ENCODE data around the gene CREBBP. TPM values are rescaled to one million over a fixed set of nuclear protein-coding genes. Genes with fewer than 3 reads are reported as not detected.

CREBBP gene
- total RNA-seq, 1 donor from 2014 or later: 109 TPM

DNA sequence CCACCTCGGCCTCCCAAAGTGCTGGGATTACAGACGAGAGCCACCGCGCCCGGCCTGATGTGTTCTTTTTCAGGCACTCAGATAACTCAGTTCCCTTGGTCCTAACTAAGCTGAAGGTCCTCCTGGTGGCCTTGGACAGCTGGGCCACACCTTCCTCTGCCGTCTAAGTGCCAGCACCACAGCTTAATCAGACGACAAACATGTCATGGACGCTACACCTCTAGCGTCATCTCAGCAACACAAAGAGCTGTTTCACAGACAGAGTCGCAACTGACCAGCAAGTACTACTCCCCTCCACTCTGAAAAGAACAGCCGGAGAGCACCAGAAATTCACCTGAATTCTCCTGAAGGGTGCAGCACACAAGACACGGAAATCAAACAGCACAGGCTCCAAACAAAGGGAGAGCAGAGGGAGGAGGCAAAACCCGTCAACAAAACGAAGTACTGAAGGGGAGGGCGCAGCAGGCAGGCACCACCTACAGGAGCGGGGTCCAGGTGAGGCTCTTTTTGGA, 167.6 kb downstream of the CREBBP start:
- no peaks in the 10 kb centered on the region for H3K9me3 Mint-ChIP-seq (ENCODE audit: unreplicated experiment)
- H3K27me3 Mint-ChIP-seq (ENCODE audit: unreplicated experiment): no peaks in the 10 kb centered on the region
- TF ChIP-seq, protein P1, sequence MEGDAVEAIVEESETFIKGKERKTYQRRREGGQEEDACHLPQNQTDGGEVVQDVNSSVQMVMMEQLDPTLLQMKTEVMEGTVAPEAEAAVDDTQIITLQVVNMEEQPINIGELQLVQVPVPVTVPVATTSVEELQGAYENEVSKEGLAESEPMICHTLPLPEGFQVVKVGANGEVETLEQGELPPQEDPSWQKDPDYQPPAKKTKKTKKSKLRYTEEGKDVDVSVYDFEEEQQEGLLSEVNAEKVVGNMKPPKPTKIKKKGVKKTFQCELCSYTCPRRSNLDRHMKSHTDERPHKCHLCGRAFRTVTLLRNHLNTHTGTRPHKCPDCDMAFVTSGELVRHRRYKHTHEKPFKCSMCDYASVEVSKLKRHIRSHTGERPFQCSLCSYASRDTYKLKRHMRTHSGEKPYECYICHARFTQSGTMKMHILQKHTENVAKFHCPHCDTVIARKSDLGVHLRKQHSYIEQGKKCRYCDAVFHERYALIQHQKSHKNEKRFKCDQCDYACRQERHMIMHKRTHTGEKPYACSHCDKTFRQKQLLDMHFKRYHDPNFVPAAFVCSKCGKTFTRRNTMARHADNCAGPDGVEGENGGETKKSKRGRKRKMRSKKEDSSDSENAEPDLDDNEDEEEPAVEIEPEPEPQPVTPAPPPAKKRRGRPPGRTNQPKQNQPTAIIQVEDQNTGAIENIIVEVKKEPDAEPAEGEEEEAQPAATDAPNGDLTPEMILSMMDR (IDR thresholded peaks at IDR 0.05): no peak
- peaks cover 14% of the 10 kb centered on the region for H3K4me1 Mint-ChIP-seq (ENCODE audit: unreplicated experiment)
- no peak overlapping the region for H3K4me3 Mint-ChIP-seq (ENCODE audit: unreplicated experiment)
- H3K27ac Mint-ChIP-seq (ENCODE audit: unreplicated experiment): no peak overlapping the region
- peaks cover 10% of the 10 kb centered on the region for H3K36me3 Mint-ChIP-seq (ENCODE audit: unreplicated experiment)
- no peak for DNase-seq (ENCODE audit: extremely low spot score, unreplicated experiment)

DNA sequence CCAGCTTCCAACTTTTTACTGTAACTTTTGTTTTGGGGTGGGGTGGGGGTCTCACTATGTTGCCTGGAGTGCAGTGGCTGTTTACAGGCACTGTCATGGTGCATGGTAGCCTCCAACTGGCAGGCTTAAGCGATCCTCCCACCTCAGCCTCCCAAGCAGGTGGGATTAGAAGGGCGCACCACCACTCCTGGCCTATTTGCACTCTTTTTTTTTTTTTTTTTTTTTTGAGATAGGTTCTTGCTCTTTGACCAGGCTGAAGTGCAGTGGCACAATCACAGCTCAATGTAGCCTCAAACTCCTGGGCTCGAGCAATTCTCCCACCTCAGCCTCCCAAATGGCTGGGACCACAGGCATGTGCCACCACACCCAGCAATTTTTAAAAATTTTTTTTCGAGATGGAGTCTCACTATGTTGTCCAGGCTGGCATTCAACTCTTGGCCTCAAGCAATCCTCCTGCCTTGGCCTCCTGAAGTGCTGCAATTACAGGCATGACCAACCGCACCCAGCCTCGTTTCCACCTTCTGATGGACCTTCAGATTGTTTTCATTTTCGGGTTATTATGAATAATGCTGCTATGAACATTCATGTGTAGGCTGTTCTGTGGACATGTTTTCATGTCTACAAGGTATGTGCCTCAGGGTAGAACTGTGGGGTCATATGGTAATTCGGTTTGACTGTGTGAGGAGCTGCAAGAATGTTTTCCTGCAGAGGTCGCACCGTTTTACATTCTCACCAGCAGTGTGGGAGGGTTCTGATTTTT, 174.1 kb downstream of the CREBBP start:
- H3K36me3 Mint-ChIP-seq (ENCODE audit: unreplicated experiment): peaks cover 2% of the 10 kb centered on the region
- TF ChIP-seq, protein P1 (IDR thresholded peaks at IDR 0.05): no peak
- H3K27me3 Mint-ChIP-seq (ENCODE audit: unreplicated experiment): no peaks in the 10 kb centered on the region
- no peak overlapping the region for H3K27ac Mint-ChIP-seq (ENCODE audit: unreplicated experiment)
- no peaks in the 10 kb centered on the region for H3K9me3 Mint-ChIP-seq (ENCODE audit: unreplicated experiment)
- no peak for DNase-seq (ENCODE audit: extremely low spot score, unreplicated experiment)
- H3K4me1 Mint-ChIP-seq (ENCODE audit: unreplicated experiment): peaks cover 2% of the 10 kb centered on the region
- H3K4me3 Mint-ChIP-seq (ENCODE audit: unreplicated experiment): no peak overlapping the region

DNA sequence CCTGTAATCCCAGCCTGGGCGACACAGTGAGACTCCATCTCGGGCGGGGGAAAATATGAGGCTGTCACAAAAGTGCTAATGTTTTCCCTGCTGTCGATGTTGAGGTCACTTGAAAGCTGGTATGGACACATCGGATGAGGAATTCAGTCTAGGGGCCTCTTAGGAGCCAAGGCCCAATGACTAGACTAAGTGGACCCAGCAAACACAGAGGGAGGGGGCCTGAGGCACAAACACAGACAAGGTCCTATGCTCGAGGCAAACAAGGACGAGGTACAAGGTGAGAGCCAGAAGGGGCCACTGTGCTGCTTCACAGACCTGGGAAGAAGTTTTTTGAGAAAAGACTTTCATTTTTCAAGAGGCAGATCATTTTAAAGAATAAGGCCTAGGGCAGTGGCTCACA, 178.4 kb downstream of the CREBBP start:
- no peak overlapping the region for H3K4me3 Mint-ChIP-seq (ENCODE audit: unreplicated experiment)

DNA sequence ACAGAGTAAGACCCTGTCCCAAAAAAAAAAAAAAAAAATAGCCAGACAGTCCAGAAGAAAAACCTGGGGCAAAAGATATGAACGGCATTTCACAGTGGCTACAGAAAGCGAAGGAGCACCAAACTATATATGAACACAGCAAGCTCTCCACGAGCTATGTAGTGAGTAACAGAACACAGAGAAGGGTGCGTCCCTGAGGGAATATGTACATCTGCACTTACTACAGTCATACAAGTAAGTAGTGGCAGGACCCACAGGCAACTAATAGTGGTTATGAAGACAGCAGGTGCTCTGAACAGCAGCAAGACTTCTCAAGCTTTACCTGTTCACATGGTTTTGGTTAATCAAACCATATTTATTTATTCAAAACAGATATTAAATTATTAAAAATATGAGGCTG, 179.0 kb downstream of the CREBBP start:
- peaks cover 3% of the 10 kb centered on the region for H3K4me1 Mint-ChIP-seq (ENCODE audit: unreplicated experiment)
- no peak overlapping the region for H3K4me3 Mint-ChIP-seq (ENCODE audit: unreplicated experiment)
- no peaks in the 10 kb centered on the region for H3K36me3 Mint-ChIP-seq (ENCODE audit: unreplicated experiment)
- no peak for DNase-seq (ENCODE audit: extremely low spot score, unreplicated experiment)
- no peaks in the 10 kb centered on the region for H3K27me3 Mint-ChIP-seq (ENCODE audit: unreplicated experiment)
- no peak overlapping the region for H3K27ac Mint-ChIP-seq (ENCODE audit: unreplicated experiment)
- H3K9me3 Mint-ChIP-seq (ENCODE audit: unreplicated experiment): no peaks in the 10 kb centered on the region
- TF ChIP-seq, protein P1 (IDR thresholded peaks at IDR 0.05): no peak

More for the DNA sequence above, 178.4 kb downstream of the CREBBP start:
- TF ChIP-seq, protein P1 (IDR thresholded peaks at IDR 0.05): no peak
- DNase-seq (ENCODE audit: extremely low spot score, unreplicated experiment): no peak
- H3K27me3 Mint-ChIP-seq (ENCODE audit: unreplicated experiment): no peaks in the 10 kb centered on the region
- no peaks in the 10 kb centered on the region for H3K36me3 Mint-ChIP-seq (ENCODE audit: unreplicated experiment)
- no peak overlapping the region for H3K27ac Mint-ChIP-seq (ENCODE audit: unreplicated experiment)
- no peaks in the 10 kb centered on the region for H3K9me3 Mint-ChIP-seq (ENCODE audit: unreplicated experiment)
- H3K4me1 Mint-ChIP-seq (ENCODE audit: unreplicated experiment): peaks cover 2% of the 10 kb centered on the region

DNA sequence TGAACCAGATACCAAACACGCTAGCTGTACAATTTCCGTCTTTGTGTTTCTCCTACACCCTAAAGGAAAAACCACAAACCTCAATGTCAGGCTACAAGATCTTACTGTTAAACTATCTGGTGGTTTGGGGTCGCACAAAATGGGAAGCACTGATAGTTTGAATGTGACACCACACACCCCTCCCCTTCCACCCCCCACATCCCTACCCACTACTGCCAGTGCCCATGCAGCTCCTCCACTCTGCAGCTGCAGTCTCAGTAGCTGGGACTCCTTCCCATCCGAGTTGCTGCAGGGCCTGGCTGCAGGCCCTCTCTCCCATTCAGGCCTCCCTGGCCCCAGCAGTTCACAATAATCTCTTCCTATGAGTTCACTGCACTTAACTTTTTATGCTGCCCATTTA, 181.6 kb downstream of the CREBBP start:
- DNase-seq (ENCODE audit: extremely low spot score, unreplicated experiment): no peak
- Mint-ChIP-seq H3K4me1 (ENCODE audit: unreplicated experiment) (peaks cover 3% of the 10 kb centered on the region), H3K27me3 (ENCODE audit: unreplicated experiment) (no peaks in the 10 kb centered on the region), H3K4me3 (ENCODE audit: unreplicated experiment) (no peak overlapping the region), H3K9me3 (ENCODE audit: unreplicated experiment) (no peaks in the 10 kb centered on the region), H3K36me3 (ENCODE audit: unreplicated experiment) (peaks cover 4% of the 10 kb centered on the region), H3K27ac (ENCODE audit: unreplicated experiment) (no peak overlapping the region)
- TF ChIP-seq, protein P1 (IDR thresholded peaks at IDR 0.05): no peak

Data from osteocyte (in vitro differentiated cells).